Endothelial cell of umbilical vein (primary cell): ENCODE measurements around the gene SLC35E3. TPM values are rescaled to one million over a fixed set of nuclear protein-coding genes. Genes with fewer than 3 reads are reported as not detected.

ENCODE experiments used
- BruUV-seq: library from RNA; stranded (reverse); fragments of 400-500 nt; replicated peaks from 2 replicates; lab custom pipeline; 2021; lab: Mats Ljungman, UMichigan
- CTCF ChIA-PET: fragments of 300-600, 350-600 bp; sonication (Branson Sonifier 250); formaldehyde crosslinking; loops from one replicate; lab custom pipeline; 2021; ENCODE audit warnings: antibody characterized with exemption, inconsistent platforms; lab: Charles Lee
- POLR2A ChIA-PET: fragments of 300-600, 350-600 bp; sonication (Branson Sonifier 250); formaldehyde crosslinking; loops from one replicate; lab custom pipeline; 2021; ENCODE audit warnings: antibody characterized with exemption, inconsistent platforms; lab: Charles Lee
- DNase-seq: peaks from one replicate; pipeline ENCODE4 v3.0.0-alpha.2; 2011; ENCODE audit warnings: low read depth, low spot score
- FAIRE-seq: peaks from 2 replicates; lab custom pipeline; 2011; peaks lifted over from hg19 to GRCh38; lab: Jason Lieb, UNC
- H2AFZ ChIP-seq: 2 replicates; pipeline ENCODE4 v1.6.0; 2012; ENCODE audit warnings: low read depth, low read length, control low read depth, inconsistent platforms
- H3K27ac ChIP-seq: 2 replicates; pipeline ENCODE4 v1.5.1; 2011; ENCODE audit warnings: low read depth, mild to moderate bottlenecking, control low read depth, low read length, moderate library complexity; ENCODE audit not compliant: insufficient read depth
- H3K27me3 ChIP-seq, 2 experiments: 2 replicates each; pipeline versions ENCODE4 v1.6.0 to v1.6.1; 2011; ENCODE audit warnings: low read length in 2 of 2, mixed read lengths in 1 of 2; ENCODE audit not compliant: control insufficient read depth in 2 of 2, insufficient read depth in 2 of 2
- H3K36me3 ChIP-seq, 2 experiments: 2 replicates in 1 of 2; 3 replicates in 1 of 2; pipeline ENCODE4 v1.5.1; 2011; ENCODE audit warnings: low read length in 2 of 2, mild to moderate bottlenecking in 1 of 2, moderate library complexity in 1 of 2; ENCODE audit not compliant: control insufficient read depth in 2 of 2, insufficient read depth in 2 of 2; ENCODE audit errors: extremely low read depth in 1 of 2
- H3K4me1 ChIP-seq: 3 replicates; pipeline ENCODE4 v1.5.1; 2011; ENCODE audit warnings: mild to moderate bottlenecking, low read length; ENCODE audit not compliant: control insufficient read depth, insufficient read depth; ENCODE audit errors: extremely low read depth
- H3K4me2 ChIP-seq: 2 replicates; pipeline ENCODE4 v1.6.1; 2011; ENCODE audit warnings: low read length, control low read depth, mixed read lengths; ENCODE audit not compliant: insufficient read depth
- H3K4me3 ChIP-seq, 3 experiments: fragments of 200-600 bp in 1 of 3; sonication (generic), shearing (Covaris generic) in 1 of 3; replicated peaks in 1 of 3; 2 replicates each; pipeline ENCODE4 v1.5.1; 2011 to 2016; ENCODE audit warnings: control low read depth in 3 of 3, low read length in 3 of 3, mild to moderate bottlenecking in 2 of 3, inconsistent platforms in 1 of 3, low read depth in 1 of 3, moderate library complexity in 1 of 3; ENCODE audit not compliant: insufficient read depth in 1 of 3
- H3K79me2 ChIP-seq: 2 replicates; pipeline ENCODE4 v1.6.0; 2012; ENCODE audit warnings: low read length, inconsistent platforms; ENCODE audit not compliant: control insufficient read depth, insufficient read depth
- H3K9ac ChIP-seq: replicated peaks from 2 replicates; pipeline ENCODE3; 2011; ENCODE audit warnings: low read length, control low read depth; ENCODE audit not compliant: insufficient read depth; ENCODE audit errors: extremely low read depth
- H3K9me1 ChIP-seq: replicated peaks from 3 replicates; pipeline ENCODE4 v1.6.0; 2011; ENCODE audit warnings: mild to moderate bottlenecking, low read length; ENCODE audit not compliant: control insufficient read depth, insufficient read depth; ENCODE audit errors: extremely low read depth
- H3K9me3 ChIP-seq: replicated peaks from 2 replicates; pipeline ENCODE4 v1.5.1; 2012; ENCODE audit warnings: low read length, inconsistent platforms; ENCODE audit not compliant: control insufficient read depth, insufficient read depth
- H4K20me1 ChIP-seq: replicated peaks from 2 replicates; pipeline ENCODE3; 2011; ENCODE audit warnings: mild to moderate bottlenecking, low read length; ENCODE audit not compliant: control insufficient read depth, insufficient read depth; ENCODE audit errors: extremely low read depth
- CTCF ChIP-seq, 2 donors: IDR thresholded peaks; 1 replicate in 1 of 2; 2 replicates in 1 of 2; pipeline ENCODE4 v1.5.1; 2011; ENCODE audit warnings: low read length in 2 of 2, mild to moderate bottlenecking in 2 of 2, moderate library complexity in 2 of 2, control low read depth in 1 of 2, inconsistent platforms in 1 of 2, low read depth in 1 of 2; ENCODE audit not compliant: insufficient read depth in 1 of 2; ENCODE audit errors: extremely low read depth in 1 of 2
- FOS ChIP-seq: IDR thresholded peaks from 2 replicates; pipeline ENCODE4 v1.6.1; 2011; ENCODE audit warnings: mild to moderate bottlenecking, low read length, moderate library complexity, borderline replicate concordance; ENCODE audit not compliant: insufficient read depth
- GATA2 ChIP-seq: IDR thresholded peaks from 2 replicates; pipeline ENCODE4 v1.7.0; 2011; ENCODE audit warnings: low read depth, mild to moderate bottlenecking, moderate library complexity, mixed read lengths, low read length; ENCODE audit not compliant: insufficient read length, insufficient read depth
- JUN ChIP-seq: IDR thresholded peaks from 2 replicates; pipeline ENCODE4 v1.6.1; 2011; ENCODE audit warnings: borderline replicate concordance, low read depth; ENCODE audit not compliant: insufficient read length, insufficient read depth
- MAX ChIP-seq: IDR thresholded peaks from 2 replicates; pipeline ENCODE4 v1.6.1; 2011; ENCODE audit not compliant: insufficient read depth, insufficient read length
- MYC ChIP-seq: IDR thresholded peaks from one replicate; pipeline ENCODE4 v1.6.1; 2011; ENCODE audit warnings: mild to moderate bottlenecking, low read depth, low read length
- POLR2AphosphoS5 ChIP-seq: IDR thresholded peaks from 2 replicates; pipeline ENCODE4 v1.6.1; 2012; ENCODE audit warnings: low read depth, mild to moderate bottlenecking, control low read depth, low read length, moderate library complexity; ENCODE audit not compliant: insufficient read depth
- dilution Hi-C: fragments of 300-500 bp; cut with MboI; formaldehyde crosslinking; loops from one replicate; pipeline ENCODE4 v1.15.0; 2019; ENCODE audit warnings: low sequenced_read_pairs; ENCODE audit not compliant: extremely low pct_ligation_motif_present
- intact Hi-C: fragments of 100-400 bp; cut with micrococcal nuclease; formaldehyde crosslinking; loops from one replicate; pipeline ENCODE4 v1.10.0; 2022
- polyA plus RNA-seq, 4 experiments: library from polyadenylated mRNA; depleted of rRNA in 3 of 4; stranded (reverse) in 3 of 4; unstranded in 1 of 4; fragments of >200 nt; gene quantifications; 2 replicates each; pipeline versions ENCODE4 v1.2.1 to v1.2.3, GENCODE V29; 2011 to 2012; ENCODE audit warnings: missing spikeins in 1 of 4
- total RNA-seq: library from RNA; stranded (reverse); gene quantifications from 2 replicates; pipeline ENCODE4 v1.2.3, GENCODE V29; 2021

Gene SLC35E3
- total and polyA plus RNA-seq, 2 donors (not counting 3 experiments of a cell fraction or from before 2014, with no cell fraction given): 8.1 to 13.8 TPM

DNA sequence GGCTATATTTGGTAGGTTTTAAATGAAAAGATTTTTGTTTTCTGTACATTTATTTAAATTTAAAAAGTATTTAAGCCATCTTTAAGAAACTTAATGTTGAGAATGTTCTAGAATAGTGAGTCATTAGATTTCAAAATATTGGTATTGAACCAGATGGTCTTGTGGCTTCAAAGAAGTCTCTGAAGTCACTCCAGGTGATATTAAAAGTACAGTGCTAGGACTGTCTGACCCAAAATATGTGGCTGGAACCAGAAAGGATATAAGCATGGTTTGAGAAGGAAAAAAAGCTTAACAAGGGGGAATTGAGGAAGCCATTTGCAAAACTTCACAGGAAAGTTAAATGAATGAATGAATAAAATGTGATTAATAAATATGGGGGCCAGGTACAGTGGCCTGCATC is 33.3 kb downstream of the SLC35E3 start:
- Histone ChIP-seq H4K20me1 (no peaks in the 10 kb centered on the region), H3K27me3 (no peaks in the 10 kb centered on the region), H3K4me1 (no peaks in the 10 kb centered on the region), H3K9me3 (no peaks in the 10 kb centered on the region), H3K4me2 (no peak overlapping the region), H3K79me2 (no peaks in the 10 kb centered on the region), H3K9ac (no peak overlapping the region), H3K27ac (no peak overlapping the region), H3K36me3 (no peaks in the 10 kb centered on the region), H3K4me3 (no peak overlapping the region), H2AFZ (no peak overlapping the region), H3K9me1 (no peaks in the 10 kb centered on the region)
- ChIA-PET CTCF (interaction anchor here (1.2 kb wide), 1 partner anchor 8 kb away, joined by 3 read pairs; no protein-coding TSS in a partner anchor), POLR2A (no interaction called here)
- no TSS peak for BruUV-seq
- intact Hi-C loops (no loop called here), dilution Hi-C loops (no loop called here)
- TF ChIP-seq JUN: no peak
- no peak for TF ChIP-seq CTCF (IDR thresholded peaks at IDR 0.05; ENCODE audit: extremely low read depth in 1 of 2, insufficient read depth in 1 of 2, low read depth in 1 of 2, low read length in 2 of 2)
- TF ChIP-seq MYC: no peak
- no peak for TF ChIP-seq FOS
- TF ChIP-seq MAX: no peak
- no peak for TF ChIP-seq POLR2AphosphoS5
- TF ChIP-seq GATA2: no peak
- DNase-seq: no peak
- FAIRE-seq: no peak
